Activated CD8-positive, alpha-beta memory T cell treated with anti-CD3 and anti-CD28 coated beads for 1 hour (primary cell): Measurements from ENCODE around the gene DPF3.

Source experiments
- DNase-seq, 2 donors: peaks; one replicate each; pipeline ENCODE4 v3.0.0-alpha.2; 2020; ENCODE audit warnings: low read depth in 1 of 2; ENCODE audit errors: extremely low read depth in 1 of 2

The DPF3 gene

DNA sequence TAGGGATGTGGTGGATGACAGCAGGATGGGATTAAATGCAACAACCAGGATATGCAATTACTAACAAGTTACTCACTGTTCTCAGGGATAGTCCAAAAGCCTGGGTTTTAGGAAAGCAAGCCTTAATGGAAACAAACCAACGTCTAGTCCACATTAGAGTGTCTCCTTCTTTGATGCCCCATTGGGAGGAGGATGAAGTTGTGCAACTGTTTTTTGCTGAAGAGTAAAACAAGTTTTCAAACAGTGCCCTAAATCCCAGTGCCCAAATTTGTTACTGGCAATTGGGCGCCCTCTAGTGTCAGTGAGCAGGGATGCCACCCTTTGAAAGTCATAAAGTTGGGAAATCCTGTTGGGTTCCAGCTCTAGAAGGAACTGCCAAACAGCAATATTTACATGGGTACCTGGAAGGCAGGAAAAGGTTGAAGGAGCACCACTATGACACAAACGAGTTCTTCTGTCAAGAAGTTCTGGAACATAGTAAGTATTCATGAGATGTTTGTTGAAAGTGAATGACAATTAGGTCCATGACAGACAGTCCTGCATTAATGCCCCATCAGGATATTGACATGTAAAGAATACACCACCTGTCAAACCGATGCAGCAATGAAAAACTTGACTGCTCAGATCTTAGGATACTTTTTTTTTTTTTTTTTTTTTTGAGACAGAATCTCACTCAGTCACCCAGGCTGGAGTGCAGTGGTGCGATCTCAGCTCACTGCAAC is 11.1 kb upstream of the DPF3 start:
- peak; percentile 26 to 42 for DNase-seq

DNA sequence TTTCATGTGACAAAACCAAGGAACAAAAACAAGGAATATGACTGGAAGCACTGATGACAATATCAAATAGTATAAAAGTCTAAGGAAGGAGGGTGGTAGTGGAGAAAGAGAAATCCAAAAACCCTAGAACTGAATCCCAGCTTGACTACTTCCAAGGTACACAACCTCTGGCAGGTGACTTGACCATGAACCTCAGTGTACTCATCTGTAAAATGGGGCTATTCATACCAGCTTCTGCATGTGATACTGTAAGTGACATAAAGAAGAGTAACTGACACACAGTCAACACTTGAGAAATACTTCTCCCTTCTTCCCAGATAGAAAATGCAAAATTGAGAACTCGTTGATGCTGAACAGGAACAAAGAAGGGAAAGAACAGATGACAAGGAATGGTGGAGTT is 10.3 kb upstream of the DPF3 start:
- DNase-seq = no peak

DNA sequence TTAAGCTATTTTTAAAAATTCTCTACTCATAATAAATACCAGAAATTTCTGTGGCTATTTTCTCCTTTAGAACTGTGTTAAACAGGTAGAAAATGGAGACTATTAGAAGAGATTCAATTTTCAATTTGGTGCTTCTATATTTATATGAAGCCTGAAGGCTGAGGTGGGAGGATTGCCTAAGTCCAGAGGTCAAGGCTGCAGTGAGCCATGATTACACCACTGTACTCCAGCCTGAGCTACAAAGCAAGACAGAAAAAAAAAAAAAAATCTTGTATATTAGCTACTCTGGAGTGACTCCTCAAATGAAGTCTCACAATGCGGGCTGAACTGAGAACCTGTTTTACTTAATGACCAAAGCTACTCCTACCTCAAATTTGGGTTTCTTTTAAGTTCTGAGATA is 9.8 kb upstream of the DPF3 start:
- DNase-seq = no peak

DNA sequence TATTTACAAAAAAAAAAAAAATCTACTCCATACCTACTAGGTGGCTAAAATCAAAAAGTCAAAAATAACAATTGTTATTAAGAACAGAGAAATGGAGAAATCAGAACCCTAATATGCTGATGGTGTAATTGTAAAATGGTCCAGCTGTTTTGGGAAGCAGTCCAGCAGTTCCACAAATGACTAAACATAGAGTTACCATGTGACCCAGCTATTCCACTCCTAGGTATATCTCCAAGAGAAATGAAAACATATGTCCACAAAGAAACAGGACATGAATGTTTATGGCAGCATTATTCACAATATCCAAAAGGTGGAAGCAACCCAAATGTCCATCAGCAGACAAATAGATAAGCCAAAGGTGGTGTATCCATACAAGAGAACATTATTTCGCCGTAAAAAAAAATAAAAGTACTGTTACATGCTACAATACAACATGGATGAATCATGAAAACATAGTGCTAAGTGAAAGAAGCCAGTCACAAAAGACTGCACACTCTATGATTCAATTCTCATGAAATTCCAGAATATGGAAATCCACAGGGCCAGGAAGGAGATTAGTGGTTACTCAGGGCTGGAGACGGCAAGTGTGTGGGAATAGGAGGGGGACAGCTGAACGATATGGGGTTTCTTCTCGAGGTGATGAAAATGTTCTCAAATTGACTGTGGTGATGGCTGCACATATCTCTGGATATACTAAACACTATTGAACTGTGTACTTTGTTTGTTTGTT is 9.1 kb upstream of the DPF3 start:
- no peak for DNase-seq

DNA sequence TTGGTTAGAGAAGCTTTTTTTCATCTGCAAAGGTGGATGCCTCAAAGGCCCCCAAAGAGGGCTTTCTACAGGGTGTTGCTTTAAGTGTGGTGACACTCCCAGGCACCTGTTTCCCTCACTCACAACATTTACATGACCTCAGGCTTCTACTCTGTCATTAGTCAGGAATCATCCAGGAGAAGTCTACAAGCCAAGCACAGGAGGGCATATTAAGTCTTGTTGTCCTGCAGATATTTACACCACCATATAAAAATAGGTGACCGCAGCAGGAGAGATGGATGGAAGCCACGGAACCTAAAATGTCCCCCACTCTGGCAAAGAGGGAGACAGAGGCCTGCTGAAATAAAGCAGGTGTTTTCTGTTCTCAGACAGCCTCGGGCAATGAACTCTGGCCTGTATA is 7.5 kb upstream of the DPF3 start:
- no peak for DNase-seq

DNA sequence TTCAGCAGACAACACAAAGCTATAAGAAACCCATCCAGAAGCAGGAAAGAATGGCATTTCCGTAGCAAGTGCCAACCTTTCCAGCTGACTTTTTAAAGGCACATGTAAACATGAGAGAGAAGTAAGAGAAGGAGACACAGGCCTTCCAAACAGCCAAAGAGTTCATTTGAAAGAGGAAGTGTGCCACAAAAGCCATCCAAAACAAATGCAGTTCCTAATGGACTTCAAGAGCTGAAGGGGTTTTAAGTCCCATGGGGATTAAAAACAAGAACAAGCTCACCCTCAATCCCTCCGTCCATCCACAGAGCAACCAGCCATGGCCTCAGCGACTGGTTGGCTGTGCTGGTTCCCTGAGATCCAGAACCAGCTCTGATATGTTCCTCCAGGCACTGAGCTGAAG is 4.5 kb upstream of the DPF3 start:
- DNase-seq = no peak

DNA sequence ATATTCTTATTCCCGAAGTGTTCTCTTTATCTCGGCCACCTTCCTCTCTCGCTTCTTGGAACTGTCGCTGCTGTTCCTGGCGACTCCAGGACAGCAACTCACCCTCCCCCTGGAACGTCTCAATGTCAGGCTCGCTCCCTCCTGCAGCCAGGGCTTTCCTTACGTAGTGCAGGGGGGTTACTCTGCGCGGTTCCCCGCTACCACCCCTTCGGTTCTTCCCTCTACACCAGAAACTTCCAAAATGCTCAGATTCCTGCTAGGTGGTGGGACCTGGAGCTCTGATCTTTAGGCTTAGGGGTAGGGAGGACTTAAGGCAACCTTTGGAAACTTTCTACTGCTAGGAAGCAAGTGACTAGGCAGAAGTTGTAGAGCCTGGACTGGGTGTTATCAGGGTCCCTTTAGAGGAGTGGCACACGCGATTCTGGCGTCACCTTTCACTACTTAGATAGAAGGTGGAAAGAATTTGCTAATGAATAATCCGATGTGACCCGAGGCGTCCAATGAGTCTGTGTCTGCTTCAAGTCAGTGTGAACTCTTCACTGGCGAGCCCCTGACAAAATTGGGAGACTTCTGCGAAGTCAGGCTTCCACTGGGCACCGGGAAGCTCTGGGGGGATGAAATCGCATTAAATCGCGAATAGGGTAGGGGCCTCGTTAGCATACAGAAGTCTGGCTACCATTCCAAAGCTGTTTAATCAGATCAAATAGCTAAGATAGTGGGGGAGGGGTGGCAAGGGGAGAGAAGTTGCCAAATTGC is 900 bp upstream of the DPF3 start:
- DNase-seq = no peak

DNA sequence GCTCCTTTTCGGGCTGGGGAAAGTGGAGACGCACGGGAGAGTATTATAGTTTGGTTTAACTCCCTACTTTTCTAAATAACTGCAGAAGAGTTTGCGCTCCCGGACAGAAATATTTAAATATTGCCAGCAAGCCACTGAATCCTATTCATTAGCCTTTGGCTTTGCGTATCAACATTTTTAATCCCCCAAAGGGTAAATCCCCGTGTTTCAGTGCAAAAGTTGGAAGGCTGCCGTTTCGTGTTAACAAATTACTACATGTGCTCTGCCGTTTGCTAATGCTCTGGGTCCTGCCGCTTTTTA is 372 bp upstream of the DPF3 start:
- DNase-seq = no peak

DNA sequence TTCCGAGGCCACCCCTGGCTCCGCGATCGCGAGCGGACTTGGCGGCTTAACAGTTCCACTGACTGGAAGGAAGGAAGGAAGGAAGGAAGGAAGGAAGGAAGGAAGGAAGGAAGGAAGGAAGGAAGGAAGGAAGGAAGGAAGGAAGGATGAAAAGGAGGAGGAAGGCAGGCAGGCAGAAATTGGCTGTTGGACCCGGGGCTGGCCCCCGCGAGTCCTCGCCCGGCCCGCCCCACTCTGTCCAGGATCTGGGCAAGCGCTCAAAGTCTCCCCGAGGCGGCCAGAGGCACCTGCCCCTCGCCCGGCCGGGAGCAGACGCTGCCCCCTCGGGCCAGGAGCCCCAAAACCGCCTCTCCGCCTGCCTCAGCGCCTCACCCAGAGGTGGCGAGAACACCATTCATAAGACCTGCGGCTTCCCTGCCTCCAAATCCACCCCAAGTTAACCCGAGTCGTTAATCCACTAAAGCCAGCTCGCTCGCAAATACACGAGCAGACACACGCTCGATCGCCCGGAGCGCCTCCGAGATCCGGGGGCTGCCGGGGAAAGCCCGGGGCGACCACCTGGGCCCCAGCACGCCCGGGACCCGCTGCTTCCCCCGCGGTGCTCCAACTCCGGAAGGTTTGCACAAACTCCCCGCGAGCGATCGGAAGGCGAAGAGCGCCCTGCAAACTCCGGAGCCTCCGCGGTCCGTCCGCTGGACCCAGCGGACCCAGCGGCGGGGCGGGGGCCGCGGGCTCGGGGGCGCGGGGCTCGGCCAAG is 844 bp downstream of the DPF3 start:
- no peak for DNase-seq

DNA sequence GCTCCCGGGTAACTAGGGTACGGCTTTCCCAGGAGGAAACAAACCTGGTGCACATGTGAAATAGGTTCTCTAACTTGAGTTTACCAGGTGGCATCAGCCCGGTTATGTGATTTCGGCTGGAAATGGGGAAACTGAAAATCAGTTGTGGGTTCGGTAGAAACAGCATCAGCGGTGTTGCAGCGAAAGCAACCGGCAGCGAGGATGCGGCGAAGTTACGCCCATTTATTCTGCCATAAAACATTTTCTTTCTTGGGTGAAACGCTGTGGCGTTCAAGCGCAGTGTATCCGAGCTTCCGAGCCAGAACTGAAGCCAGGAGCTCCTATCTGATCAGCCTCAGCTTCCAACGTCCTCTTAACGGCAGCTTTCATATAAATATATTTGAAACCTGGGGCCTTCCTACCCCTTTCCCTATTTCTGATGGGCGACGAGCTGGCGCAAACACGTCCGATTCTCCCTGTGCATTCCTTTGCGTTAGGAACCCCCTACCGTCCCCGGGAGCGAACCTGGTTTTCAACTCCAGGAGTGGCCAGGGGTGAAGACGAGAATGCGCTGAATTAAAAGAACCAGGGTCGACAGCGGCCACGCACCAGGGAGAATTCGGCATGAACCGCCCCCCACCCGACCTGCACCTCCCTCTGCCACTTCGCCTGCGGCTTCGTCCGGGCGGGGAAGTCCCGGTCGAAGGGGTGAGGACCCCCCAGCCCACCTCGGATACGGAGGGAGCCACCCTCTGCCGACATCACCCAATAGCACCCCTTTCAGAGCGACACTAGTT is 1.6 kb downstream of the DPF3 start:
- DNase-seq = no peak

DNA sequence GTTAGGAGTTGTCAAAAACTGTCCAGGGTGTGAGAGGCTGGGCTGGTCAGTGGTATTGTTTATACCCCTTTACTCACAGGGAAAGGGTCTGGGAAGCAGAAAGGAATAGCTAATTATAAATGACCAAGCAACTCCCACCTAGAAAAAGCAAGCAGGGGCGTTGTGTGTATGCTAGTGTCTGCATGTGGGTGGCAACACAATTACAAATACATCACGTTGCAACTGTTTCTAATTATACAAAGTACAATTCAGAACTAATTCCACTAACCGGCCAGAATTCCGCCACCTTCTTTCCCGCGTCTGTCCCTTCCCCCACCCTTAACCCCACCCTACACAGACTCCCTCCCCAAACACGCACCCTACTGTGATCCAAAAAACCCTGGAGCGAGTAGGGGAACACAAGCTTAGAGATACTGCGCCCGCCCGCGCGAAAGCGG is 2.2 kb downstream of the DPF3 start:
- no peak for DNase-seq

DNA sequence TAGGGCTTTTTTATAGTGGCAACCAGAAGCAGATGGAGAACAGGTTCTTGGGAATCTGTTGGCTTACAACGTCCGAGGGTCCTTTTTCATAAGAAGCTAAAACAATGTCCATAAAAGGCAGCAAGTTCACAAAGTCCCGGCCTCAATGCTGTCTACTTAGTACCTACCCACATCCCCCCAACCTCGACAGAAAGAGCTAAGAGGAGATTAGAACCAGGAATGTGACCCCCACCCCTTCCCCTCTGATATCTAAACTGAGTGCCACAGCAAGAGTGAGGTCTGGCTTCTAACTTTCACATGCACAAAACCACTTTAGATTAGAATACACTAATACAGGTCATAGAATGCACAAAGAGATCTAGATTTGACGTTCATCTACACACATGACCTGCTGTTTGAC is 4.5 kb downstream of the DPF3 start:
- DNase-seq = no peak

DNA sequence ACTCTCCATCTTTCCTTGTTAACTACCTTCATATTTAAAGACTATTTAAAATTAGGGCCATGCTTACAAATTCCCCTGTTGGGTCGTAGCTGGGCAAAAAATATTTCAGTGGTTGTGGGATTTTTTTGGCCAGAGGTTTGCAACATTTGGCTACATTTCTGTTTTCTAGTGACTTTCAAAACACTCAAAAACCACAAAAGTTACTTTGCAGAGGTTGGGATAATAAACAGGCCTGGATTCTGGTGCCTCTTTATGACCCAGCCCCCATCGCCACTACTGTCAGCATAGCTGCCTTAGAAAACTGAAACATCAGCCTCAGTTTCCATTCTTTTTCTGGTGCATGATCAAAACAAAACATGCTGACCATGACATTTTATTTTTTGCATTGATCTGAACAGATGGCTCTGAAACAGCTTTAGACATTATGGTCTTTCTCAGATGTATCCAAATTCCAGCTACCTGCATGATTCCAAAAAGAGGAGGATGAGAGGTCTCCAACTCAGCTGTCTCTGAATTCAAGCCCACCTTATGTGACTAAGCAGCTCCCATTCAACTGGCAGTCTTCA is 5.2 kb downstream of the DPF3 start:
- DNase-seq = no peak

DNA sequence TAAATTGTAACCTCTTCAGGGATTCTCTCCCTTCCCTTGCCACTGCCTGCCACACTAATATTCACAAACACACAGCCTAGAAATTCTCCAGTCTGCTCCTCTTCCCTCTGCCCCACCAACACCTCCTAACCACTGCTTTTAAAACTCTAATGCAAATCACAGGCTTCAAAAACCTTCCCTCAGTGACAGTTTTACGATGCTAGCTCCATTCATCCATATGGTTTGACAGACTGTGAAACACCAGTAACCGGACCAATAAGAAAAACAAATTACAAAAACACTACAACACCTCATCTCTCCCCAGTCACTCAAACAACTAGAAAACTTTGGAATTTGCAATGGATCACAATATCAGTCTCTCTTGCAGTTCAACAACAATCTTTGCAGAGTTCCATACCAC is 5.7 kb downstream of the DPF3 start:
- no peak for DNase-seq

DNA sequence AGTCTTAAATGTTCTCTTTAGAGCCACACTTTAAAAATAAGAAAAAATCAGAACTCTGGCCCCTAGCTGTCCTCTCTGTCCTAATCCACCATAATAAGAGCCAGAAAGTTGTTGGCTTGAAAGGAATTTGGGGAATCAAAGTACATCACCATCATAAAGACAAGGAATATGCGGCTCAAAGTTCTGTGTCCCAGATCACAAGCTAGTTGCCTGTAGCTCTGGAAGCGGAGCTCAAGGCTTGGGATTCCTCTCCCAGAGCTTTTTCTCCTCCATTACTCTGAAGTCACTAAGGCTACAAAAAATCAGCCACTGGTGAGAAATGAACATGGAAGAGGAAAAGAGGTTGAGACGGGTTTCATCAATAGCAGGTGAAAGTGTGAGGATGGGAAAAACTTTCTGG is 6.4 kb downstream of the DPF3 start:
- DNase-seq = no peak

DNA sequence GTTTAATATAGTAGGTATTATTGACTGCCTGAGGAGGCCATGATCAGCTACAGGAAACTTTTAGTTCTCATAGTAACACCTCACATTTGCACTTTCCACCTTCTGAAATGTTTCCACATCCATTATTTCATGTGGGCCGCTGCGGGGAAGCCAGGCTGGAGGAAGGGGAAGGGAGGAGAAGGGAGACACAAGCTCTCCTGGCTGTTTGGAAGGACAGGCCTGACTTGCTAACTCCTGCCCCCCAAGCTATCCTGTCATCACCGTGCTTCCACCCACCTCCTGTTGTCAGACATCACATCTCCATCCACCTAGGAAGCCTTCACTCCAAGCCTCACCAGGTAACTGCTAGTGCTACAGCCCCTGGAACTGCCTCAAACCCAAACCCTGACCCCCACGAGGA is 9.5 kb downstream of the DPF3 start:
- no peak for DNase-seq

DNA sequence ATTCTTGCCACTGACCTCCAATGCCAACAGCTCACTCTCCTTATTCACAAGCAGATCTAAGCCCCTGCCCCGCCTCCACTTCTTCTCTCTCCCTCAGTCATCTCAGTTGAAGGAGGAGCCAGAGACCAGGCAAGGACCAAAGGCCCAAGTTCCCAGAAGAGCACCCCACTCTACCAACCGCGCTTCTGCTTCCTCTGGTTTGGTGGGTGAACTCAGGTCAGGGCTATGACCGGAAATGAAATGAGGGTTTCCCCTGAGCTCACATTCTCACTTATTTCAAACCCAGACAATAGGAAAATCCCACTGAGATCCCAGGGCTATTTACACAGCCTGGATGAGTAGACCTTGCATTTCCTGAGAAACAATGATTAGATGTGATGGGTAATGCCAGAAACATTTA is 9.9 kb downstream of the DPF3 start:
- DNase-seq = no peak

DNA sequence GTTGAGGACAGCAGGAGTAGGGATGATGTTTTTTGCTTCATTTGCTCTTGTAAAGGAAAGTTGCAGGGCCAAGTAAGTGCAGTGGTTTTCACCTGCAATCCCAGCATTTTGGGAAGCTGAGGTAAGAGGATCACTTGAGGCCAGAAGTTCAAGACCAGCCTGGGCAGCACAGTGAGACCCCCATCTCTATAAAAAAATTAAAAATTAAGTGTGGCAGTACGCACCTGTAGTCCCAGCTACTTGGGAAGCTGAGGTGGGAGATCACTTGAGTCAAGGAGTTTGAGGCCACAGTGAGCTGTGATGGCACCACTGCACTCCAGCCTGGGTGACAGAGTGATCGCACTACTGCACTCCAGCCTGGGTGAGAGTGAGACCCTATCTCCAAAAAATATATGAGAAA is 10.8 kb downstream of the DPF3 start:
- no peak for DNase-seq

DNA sequence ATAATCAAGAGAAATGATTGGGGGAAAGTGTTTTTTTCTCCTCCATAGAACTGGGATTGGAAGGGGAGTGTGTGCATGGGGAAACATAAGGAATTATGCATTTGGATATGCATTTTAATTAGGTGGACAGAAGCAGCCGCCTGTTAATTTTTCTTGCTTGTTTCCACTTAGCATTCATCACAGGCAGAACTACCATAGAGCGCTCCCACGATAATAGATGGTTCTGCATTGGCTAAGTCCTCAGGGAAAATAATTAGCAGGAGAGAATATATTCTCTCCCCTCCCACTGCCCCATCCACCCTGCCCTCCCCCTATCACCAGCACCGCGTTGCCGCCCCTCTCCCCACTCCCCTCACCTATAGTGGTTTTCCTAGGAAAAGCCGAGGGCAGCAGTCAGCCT is 11.4 kb downstream of the DPF3 start:
- DNase-seq = no peak

DNA sequence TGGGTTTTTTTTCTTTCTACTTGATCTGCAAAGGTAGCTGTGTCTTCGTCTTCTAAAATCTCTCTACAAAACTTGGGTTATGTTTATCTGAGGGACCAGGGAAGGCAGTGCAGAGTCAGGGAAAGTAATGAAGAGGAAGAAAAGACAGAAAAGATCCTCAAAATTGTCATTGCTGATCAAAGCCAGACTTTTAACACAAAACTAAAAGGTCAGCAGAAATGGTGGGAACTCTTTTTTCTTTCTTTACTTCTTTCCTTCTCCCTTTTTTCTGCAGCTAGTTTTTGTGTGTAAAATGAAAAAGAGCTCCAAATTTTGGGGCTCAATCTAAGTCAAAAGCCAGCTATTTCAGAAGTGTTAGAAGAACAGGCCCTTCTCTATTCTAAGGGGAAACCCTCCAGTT is 11.9 kb downstream of the DPF3 start:
- DNase-seq = no peak
